ENCODE data around the gene MAB21L2. TPM values are rescaled to one million over a fixed set of nuclear protein-coding genes. Genes with fewer than 3 reads are reported as not detected.
A peak's percentile ranks its signal among the peaks of the same experiment; 100 is the strongest.

MAB21L2 gene
- total RNA-seq, 4 donors from 2014 or later, result not detected

DNA sequence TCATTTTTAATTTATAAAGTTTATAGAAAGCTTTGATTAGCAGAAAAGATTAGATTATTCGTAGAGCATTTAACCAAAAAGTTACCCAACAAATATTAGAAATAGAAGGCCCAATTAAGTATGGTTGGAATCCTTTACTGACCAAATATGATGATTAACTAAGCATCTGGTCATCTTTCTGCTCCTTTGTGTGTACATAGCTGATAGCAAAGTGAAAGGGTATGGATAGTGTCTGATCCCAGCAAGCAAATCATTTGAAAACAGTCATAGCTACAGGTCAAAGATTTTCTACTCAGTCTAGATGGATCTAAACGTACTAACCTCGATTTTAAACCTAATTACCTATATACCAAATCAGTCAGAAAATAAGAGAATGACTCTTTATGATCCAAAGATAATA is 7.3 kb upstream of the MAB21L2 start:
- TF ChIP-seq EP300 (IDR thresholded peaks at IDR 0.05) (no peak), POLR2AphosphoS5 (IDR thresholded peaks at IDR 0.05) (no peak), POLR2A (IDR thresholded peaks at IDR 0.05) (no peak), CTCF (IDR thresholded peaks at IDR 0.05) (no peak)
- Histone ChIP-seq H3K4me3 (no peak overlapping the region), H3K4me1 (no peaks in the 10 kb centered on the region)

GRCh38 chr4:150577796-150578195 is 4.2 kb upstream of the MAB21L2 start:
- peaks cover 4% of the 10 kb centered on the region for H3K9me3 ChIP-seq
- TF ChIP-seq POLR2AphosphoS5 (IDR thresholded peaks at IDR 0.05), result no peak
- no peak for TF ChIP-seq CTCF (IDR thresholded peaks at IDR 0.05)
- no peak for TF ChIP-seq EP300 (IDR thresholded peaks at IDR 0.05)
- TF ChIP-seq POLR2A (IDR thresholded peaks at IDR 0.05), result no peak
- no peak overlapping the region for H3K27ac ChIP-seq
- no peak overlapping the region for H3K4me3 ChIP-seq
- no peak for DNase-seq (ENCODE audit: low spot score in 2 of 2)
- 85% methylated on average over 1 of the region's 1 CpG for WGBS
- H3K36me3 ChIP-seq, result peaks cover 5% of the 10 kb centered on the region
- H3K4me1 ChIP-seq, result no peaks in the 10 kb centered on the region
- H3K27me3 ChIP-seq, result no peaks in the 10 kb centered on the region

More for the DNA sequence above, 7.3 kb upstream of the MAB21L2 start:
- Histone ChIP-seq H3K36me3 (peaks cover 4% of the 10 kb centered on the region), H3K9me3 (peaks cover under 1% of the 10 kb centered on the region), H3K27ac (no peak overlapping the region), H3K27me3 (no peaks in the 10 kb centered on the region)
- no peak for DNase-seq (ENCODE audit: low spot score in 2 of 2)
- 95% methylated on average over 3 of the region's 3 CpGs for WGBS

DNA sequence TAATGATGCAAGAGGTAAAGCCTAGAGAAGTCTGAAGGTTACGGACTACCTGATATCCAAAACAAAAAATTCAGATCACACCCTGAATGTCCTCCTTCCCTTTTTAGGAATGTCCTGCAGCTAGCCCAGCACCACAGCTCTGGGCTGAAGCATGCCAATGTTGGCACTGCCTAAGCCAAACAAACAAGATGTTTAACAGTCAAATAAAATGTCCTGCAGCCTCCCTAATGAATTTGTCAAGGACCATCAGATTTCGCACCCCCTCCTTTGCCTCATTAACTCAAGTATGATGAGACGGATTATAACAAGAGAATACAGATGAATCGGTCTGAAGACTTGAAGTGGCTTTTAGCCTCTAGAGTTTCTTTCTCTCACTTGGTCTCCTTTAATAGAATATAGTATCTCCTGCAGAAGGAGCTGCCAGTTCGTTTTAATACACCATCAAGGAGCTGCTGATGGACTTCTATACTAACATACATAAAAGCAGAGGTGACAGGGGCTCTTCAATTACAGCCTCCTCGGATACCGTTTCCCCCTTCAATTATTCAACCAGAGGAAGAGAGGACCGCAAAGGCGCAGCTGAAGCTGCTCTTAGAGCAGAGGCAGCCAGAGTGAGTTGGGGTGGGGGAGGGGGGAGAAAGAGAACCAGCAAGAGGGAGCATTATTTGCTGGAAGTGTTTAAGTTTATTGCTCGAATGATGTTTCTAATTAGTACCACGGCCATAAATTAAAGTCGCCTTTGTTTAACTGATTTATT is 3.0 kb upstream of the MAB21L2 start:
- Histone ChIP-seq H3K27ac (no peak overlapping the region), H3K4me3 (peak overlapping the region; percentile 38), H3K27me3 (no peaks in the 10 kb centered on the region), H3K36me3 (peaks cover 16% of the 10 kb centered on the region), H3K4me1 (no peaks in the 10 kb centered on the region), H3K9me3 (peaks cover 10% of the 10 kb centered on the region)
- DNase-seq (ENCODE audit: low spot score in 2 of 2), result no peak
- 81% methylated on average over 12 of the region's 12 CpGs for WGBS
- no peak for TF ChIP-seq POLR2A (IDR thresholded peaks at IDR 0.05)

- peak overlapping the region; percentile 38 for H3K4me3 ChIP-seq
- H3K27me3 ChIP-seq, result no peaks in the 10 kb centered on the region
- no peaks in the 10 kb centered on the region for H3K4me1 ChIP-seq
- TF ChIP-seq POLR2A (IDR thresholded peaks at IDR 0.05) (no peak), CTCF (IDR thresholded peaks at IDR 0.05) (no peak), EP300 (IDR thresholded peaks at IDR 0.05) (no peak), POLR2AphosphoS5 (IDR thresholded peaks at IDR 0.05) (no peak)
- 63% methylated on average over 39 of the region's 66 CpGs for WGBS
- peaks cover 17% of the 10 kb centered on the region for H3K36me3 ChIP-seq
- peaks cover 10% of the 10 kb centered on the region for H3K9me3 ChIP-seq
- H3K27ac ChIP-seq, result no peak overlapping the region
- peak in 1 of 2 donors; percentile 54 for DNase-seq (ENCODE audit: low spot score in 2 of 2)
These were observed 2.3 kb upstream of the MAB21L2 start for GRCh38 chr4:150579551-150580234.

DNA sequence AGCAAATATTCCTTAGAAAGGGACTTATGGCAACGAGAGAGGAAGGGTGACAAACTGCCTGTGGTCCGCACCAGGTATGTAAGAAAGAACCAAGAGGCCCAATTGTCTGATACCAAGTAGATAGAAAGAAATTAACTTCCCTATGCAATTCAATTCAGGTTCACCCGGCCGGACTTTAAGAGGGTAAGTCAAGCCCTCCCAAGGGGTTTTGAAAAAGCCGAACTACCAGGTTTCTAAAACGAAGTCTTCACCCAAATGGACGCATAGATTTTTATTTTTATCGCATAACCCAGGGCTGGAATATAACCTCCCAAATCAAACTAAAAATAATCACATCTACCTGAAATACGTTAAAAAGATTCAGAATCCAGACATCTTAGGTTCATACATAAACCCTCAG is 1.6 kb upstream of the MAB21L2 start:
- no peak overlapping the region for H3K27ac ChIP-seq
- peaks cover 17% of the 10 kb centered on the region for H3K36me3 ChIP-seq
- 86% methylated on average over 9 of the region's 9 CpGs for WGBS
- no peak overlapping the region for H3K4me3 ChIP-seq
- no peaks in the 10 kb centered on the region for H3K4me1 ChIP-seq
- H3K27me3 ChIP-seq, result no peaks in the 10 kb centered on the region
- DNase-seq (ENCODE audit: low spot score in 2 of 2), result no peak
- TF ChIP-seq POLR2AphosphoS5 (IDR thresholded peaks at IDR 0.05) (no peak), CTCF (IDR thresholded peaks at IDR 0.05) (no peak), POLR2A (IDR thresholded peaks at IDR 0.05) (no peak), EP300 (IDR thresholded peaks at IDR 0.05) (no peak)
- H3K9me3 ChIP-seq, result peaks cover 10% of the 10 kb centered on the region
